T-cell (primary cell): ENCODE data around the gene RARB. TPM values are rescaled to one million over a fixed set of nuclear protein-coding genes. Genes with fewer than 3 reads are reported as not detected.

ENCODE experiments used
- ATAC-seq, 4 experiments: fragments of 200-7000 bp in 3 of 4; fragments of 150-1000 bp in 1 of 4; cut with Tn5 transposase; replicated peaks in 1 of 4; 1 replicate in 3 of 4; 2 replicates in 1 of 4; pipeline ENCODE4 v1.10.0; 2021; ENCODE audit warnings: moderate library complexity in 3 of 4, mild to moderate bottlenecking in 2 of 4, moderate number of reproducible peaks in 1 of 4
- CTCF ChIA-PET, 2 donors: fragments of 300-600 bp; sonication (Branson Sonifier 250); formaldehyde crosslinking; loops; one replicate each; lab custom pipeline; 2022; ENCODE audit warnings: antibody characterized with exemption in 2 of 2; lab: Charles Lee
- POLR2A ChIA-PET, 2 donors: fragments of 300-600 bp; sonication (Branson Sonifier 250); formaldehyde crosslinking; loops; one replicate each; lab custom pipeline; 2022; ENCODE audit warnings: antibody characterized with exemption in 2 of 2; lab: Charles Lee
- DNase-seq, 35 experiments: peaks; one replicate each; pipeline versions ENCODE4 v3.0.0 to v3.0.0-alpha.2; 2013 to 2023
- H3K27ac ChIP-seq: one replicate; pipeline ENCODE4 v1.5.1; 2013; ENCODE audit warnings: low read length
- H3K27me3 ChIP-seq, 2 experiments: replicated peaks in 1 of 2; 1 replicate in 1 of 2; 2 replicates in 1 of 2; pipeline versions ENCODE4 v1.6.1 to v1.7.0; 2013; ENCODE audit warnings: low read length in 1 of 2, mixed read lengths in 1 of 2; ENCODE audit not compliant: control insufficient read depth in 2 of 2, insufficient read depth in 2 of 2; ENCODE audit errors: extremely low read depth in 1 of 2
- H3K36me3 ChIP-seq, 2 donors: 1 replicate in 1 of 2; 2 replicates in 1 of 2; pipeline versions ENCODE4 v1.6.1 to v1.7.0; 2013; ENCODE audit warnings: low read length in 1 of 2; ENCODE audit not compliant: control insufficient read depth in 2 of 2, insufficient read depth in 1 of 2; ENCODE audit errors: extremely low read depth in 1 of 2
- H3K4me1 ChIP-seq, 2 experiments: 1 replicate in 1 of 2; 2 replicates in 1 of 2; pipeline versions ENCODE4 v1.6.1 to v1.7.0; 2013; ENCODE audit warnings: low read length in 2 of 2, mixed read lengths in 1 of 2; ENCODE audit not compliant: insufficient read depth in 2 of 2, control insufficient read depth in 1 of 2; ENCODE audit errors: extremely low read depth in 1 of 2
- H3K4me3 ChIP-seq, 2 donors: 1 replicate in 1 of 2; 2 replicates in 1 of 2; pipeline versions ENCODE4 v1.5.1 to v1.7.0; 2013; ENCODE audit warnings: mild to moderate bottlenecking in 2 of 2, low read length in 1 of 2, moderate library complexity in 1 of 2; ENCODE audit not compliant: control insufficient read depth in 1 of 2; ENCODE audit errors: extremely low read depth in 1 of 2
- H3K9me3 ChIP-seq: 2 replicates; pipeline ENCODE4 v1.7.0; 2013
- H3K27ac Mint-ChIP-seq, 2 donors: one replicate each; pipeline ENCODE4 v1.8.0; 2020 to 2021; ENCODE audit warnings: mild to moderate bottlenecking in 2 of 2, mixed read lengths in 2 of 2
- H3K27me3 Mint-ChIP-seq, 2 donors: one replicate each; pipeline ENCODE4 v1.8.0; 2021 to 2022; ENCODE audit warnings: mixed read lengths in 2 of 2
- H3K36me3 Mint-ChIP-seq: one replicate; pipeline ENCODE4 v1.8.0; 2021; ENCODE audit warnings: mixed read lengths
- H3K4me1 Mint-ChIP-seq, 3 donors: one replicate each; pipeline ENCODE4 v1.8.0; 2020 to 2022; ENCODE audit warnings: mixed read lengths in 3 of 3, mild to moderate bottlenecking in 1 of 3
- H3K4me3 Mint-ChIP-seq, 3 donors: one replicate each; pipeline ENCODE4 v1.8.0; 2020 to 2022; ENCODE audit warnings: mild to moderate bottlenecking in 3 of 3, mixed read lengths in 3 of 3, moderate library complexity in 3 of 3
- H3K9me3 Mint-ChIP-seq, 3 donors: one replicate each; pipeline ENCODE4 v1.8.0; 2020 to 2022; ENCODE audit warnings: mixed read lengths in 3 of 3
- WGBS: methylation state at CpG from one replicate; pipeline ENCODE4 v1.1.5; 2013; ENCODE audit warnings: missing lambda C conversion rate; ENCODE audit not compliant: insufficient coverage; 5-methylcytosine and 5-hydroxymethylcytosine counted together
- total RNA-seq, 35 experiments: library from RNA in 6 of 35; stranded (reverse) in 6 of 35; fragments of 120-200 nt in 1 of 35; gene quantifications; one replicate each; pipeline versions ENCODE4 v1.2.1 to v1.2.4 and lab custom pipeline; 2013 to 2026

The RARB gene
- total RNA-seq, 5 donors from 2014 or later (not counting 1 experiment from before 2014, with no cell fraction given) = not detected

DNA sequence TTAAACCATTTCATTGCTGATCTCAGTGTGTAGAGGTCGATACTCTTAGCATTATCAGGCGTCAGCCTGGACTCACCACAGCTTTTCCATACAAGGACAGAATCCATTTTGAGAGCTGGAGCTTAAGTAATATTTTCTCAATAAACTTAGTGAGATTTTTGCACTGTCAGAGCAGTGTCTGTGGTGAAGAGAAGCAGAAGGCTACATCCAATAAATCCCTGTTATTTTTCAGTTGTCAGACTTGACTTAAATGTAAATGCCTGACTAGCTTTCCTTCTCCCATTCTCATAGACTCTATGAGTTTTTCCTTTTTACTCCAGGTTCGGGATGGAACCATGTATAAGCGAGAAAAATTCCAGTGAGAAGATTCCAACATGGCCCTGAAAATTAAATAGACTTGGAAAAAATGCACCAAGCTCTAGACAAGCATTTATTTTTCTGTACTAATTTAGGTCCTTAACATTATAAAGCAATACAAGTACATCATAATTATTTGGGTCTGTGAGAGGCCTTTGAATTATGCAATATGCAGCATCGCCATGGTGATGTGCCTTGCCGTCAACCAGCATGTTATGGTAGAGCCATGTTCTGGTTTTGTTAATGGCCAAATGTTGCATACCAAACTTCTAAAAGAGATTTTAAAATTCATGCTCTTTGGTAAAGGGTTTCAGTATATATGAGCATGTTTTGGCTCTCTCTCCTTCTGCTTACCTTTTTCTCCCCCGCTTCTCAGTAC, 62.0 kb downstream of the RARB start:
- ChIA-PET POLR2A (no interaction called here), CTCF (no interaction called here)
- no peaks in the 10 kb centered on the region for H3K4me1 Mint-ChIP-seq
- DNase-seq (no peak), ATAC-seq (no peak)
- H3K4me3 ChIP-seq = no peak overlapping the region
- H3K9me3 ChIP-seq = no peaks in the 10 kb centered on the region
- no peaks in the 10 kb centered on the region for H3K4me1 ChIP-seq
- H3K27me3 Mint-ChIP-seq = no peaks in the 10 kb centered on the region
- no peak overlapping the region for H3K27ac ChIP-seq
- H3K9me3 Mint-ChIP-seq = peaks cover 5 to 36% (median 27%) of the 10 kb centered on the region in 3 donors
- H3K27me3 ChIP-seq = no peaks in the 10 kb centered on the region
- no peaks in the 10 kb centered on the region for H3K36me3 Mint-ChIP-seq
- no CpG with 5 or more reads among the region's 7 CpGs for WGBS
- no peak overlapping the region for H3K27ac Mint-ChIP-seq
- H3K36me3 ChIP-seq = no peaks in the 10 kb centered on the region
- no peak overlapping the region for H3K4me3 Mint-ChIP-seq

DNA sequence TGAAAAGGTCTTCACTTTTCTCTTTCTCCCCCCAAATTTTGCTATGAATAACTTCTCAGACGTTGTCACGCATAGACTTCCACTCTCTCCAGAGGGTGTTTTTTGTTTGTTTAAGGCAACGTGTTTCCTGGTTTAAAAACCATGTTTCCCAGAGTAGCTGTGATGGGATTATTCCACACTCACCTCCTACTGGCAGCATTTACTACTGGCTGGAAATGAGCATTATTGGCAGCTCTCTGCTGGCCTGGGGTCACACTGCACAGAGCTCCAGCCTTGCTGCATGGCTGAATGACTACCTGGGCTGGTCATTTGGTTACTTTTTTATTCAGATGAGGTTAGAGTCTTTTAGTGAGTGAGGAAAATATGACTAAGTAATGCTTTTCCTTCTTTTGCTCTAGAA, 65.2 kb downstream of the RARB start:
- ChIA-PET CTCF (no interaction called here), POLR2A (no interaction called here)
- H3K27ac Mint-ChIP-seq = no peak overlapping the region
- no peak overlapping the region for H3K4me3 Mint-ChIP-seq
- peaks cover 0 to 3% of the 10 kb centered on the region in 2 donors for H3K27me3 Mint-ChIP-seq
- no peaks in the 10 kb centered on the region for H3K4me1 Mint-ChIP-seq
- Histone ChIP-seq H3K9me3 (no peaks in the 10 kb centered on the region), H3K36me3 (no peaks in the 10 kb centered on the region), H3K27ac (no peak overlapping the region), H3K27me3 (no peaks in the 10 kb centered on the region), H3K4me1 (no peaks in the 10 kb centered on the region), H3K4me3 (no peak overlapping the region)
- no peaks in the 10 kb centered on the region for H3K36me3 Mint-ChIP-seq
- no peak for DNase-seq
- no peak for ATAC-seq
- peaks cover 16 to 55% (median 36%) of the 10 kb centered on the region in 3 donors for H3K9me3 Mint-ChIP-seq
- 20% methylated on average over 1 of the region's 3 CpGs for WGBS

DNA sequence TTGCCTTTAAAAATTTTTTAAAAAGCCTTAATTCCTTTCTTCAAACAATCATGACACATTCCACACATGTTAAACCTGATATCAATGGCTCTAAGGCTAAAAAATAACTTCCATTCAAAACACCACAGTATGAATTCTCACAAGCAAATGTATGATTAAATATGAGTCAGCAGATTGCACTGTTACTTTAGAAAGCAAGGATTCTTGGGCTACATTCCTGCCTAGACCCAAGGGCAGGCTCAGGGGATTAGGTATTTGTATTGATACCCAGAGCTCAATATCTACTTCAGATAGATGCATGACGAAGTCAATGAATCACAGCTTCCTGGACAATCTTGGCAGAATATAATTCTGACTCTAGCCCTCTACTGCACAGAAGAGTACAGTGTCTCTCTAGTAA, 65.7 kb downstream of the RARB start:
- no peak overlapping the region for H3K4me3 Mint-ChIP-seq
- H3K27me3 Mint-ChIP-seq = peaks cover 0 to 3% of the 10 kb centered on the region in 2 donors
- H3K4me1 Mint-ChIP-seq = no peaks in the 10 kb centered on the region
- H3K9me3 Mint-ChIP-seq = peaks cover 16 to 55% (median 36%) of the 10 kb centered on the region in 3 donors
- ATAC-seq (no peak), DNase-seq (no peak)
- H3K4me1 ChIP-seq = no peaks in the 10 kb centered on the region
- H3K36me3 Mint-ChIP-seq = no peaks in the 10 kb centered on the region
- H3K4me3 ChIP-seq = no peak overlapping the region
- no peaks in the 10 kb centered on the region for H3K36me3 ChIP-seq
- H3K27ac ChIP-seq = no peak overlapping the region
- H3K27ac Mint-ChIP-seq = no peak overlapping the region
- ChIA-PET POLR2A (no interaction called here), CTCF (no interaction called here)
- no peaks in the 10 kb centered on the region for H3K27me3 ChIP-seq
- WGBS = 67% methylated on average over 1 of the region's 1 CpG
- no peaks in the 10 kb centered on the region for H3K9me3 ChIP-seq

DNA sequence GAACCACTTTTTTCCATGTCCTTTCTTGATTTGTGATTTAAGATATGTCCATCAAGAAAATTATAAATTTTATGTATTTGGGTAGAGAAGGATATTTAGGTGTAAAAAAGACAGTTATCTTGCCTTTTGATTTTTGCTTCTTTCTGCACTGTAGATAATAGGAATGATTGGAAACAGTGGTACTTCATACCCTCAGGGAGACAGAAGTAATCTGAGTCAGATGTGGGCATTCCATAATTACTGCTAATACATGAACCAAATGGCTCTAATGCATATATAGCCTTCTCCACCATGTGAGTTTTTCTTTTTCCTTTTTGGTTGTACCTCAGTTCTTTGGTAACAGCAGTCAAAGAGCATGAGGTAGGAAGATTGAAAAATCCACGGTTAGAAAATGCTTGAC, 67.2 kb downstream of the RARB start:
- no peaks in the 10 kb centered on the region for H3K4me1 Mint-ChIP-seq
- no peak overlapping the region for H3K27ac ChIP-seq
- no peak overlapping the region for H3K27ac Mint-ChIP-seq
- H3K4me3 Mint-ChIP-seq = no peak overlapping the region
- peaks cover 19 to 54% (median 36%) of the 10 kb centered on the region in 3 donors for H3K9me3 Mint-ChIP-seq
- DNase-seq = no peak
- ChIA-PET CTCF (no interaction called here), POLR2A (no interaction called here)
- no peaks in the 10 kb centered on the region for H3K36me3 ChIP-seq
- no CpG with 5 or more reads among the region's 1 CpG for WGBS
- H3K9me3 ChIP-seq = no peaks in the 10 kb centered on the region
- no peak for ATAC-seq
- H3K36me3 Mint-ChIP-seq = no peaks in the 10 kb centered on the region
- peaks cover 0 to 3% of the 10 kb centered on the region in 2 donors for H3K27me3 Mint-ChIP-seq
- no peaks in the 10 kb centered on the region for H3K27me3 ChIP-seq
- H3K4me3 ChIP-seq = no peak overlapping the region
- H3K4me1 ChIP-seq = no peaks in the 10 kb centered on the region

DNA sequence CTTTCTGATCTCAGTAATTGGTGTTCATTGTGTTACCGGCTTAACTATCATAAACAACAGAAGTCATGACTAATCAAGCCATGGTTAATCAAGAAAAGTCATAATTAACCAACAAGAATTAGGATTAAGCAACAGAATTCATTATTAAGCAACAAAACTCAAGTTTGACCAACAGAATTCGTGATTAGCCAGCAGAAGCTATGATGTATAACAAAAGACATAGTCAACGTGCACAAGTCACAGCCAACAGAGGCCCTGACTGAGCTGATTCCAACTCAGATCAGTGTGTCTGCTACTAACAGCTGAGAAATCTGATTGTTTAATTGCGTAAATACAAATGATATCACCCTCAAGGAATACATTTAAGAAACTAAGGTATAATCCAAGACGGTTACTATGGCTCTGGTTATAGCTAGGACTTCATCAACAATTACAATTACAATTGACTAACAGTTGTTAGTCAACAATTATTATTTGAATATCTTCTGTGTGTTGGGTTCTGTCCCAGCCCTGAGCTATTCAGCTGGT, 67.7 kb downstream of the RARB start:
- no peaks in the 10 kb centered on the region for H3K4me1 ChIP-seq
- Mint-ChIP-seq H3K27me3 (peaks cover 0 to 3% of the 10 kb centered on the region in 2 donors), H3K36me3 (no peaks in the 10 kb centered on the region), H3K4me3 (no peak overlapping the region), H3K27ac (no peak overlapping the region), H3K4me1 (no peaks in the 10 kb centered on the region), H3K9me3 (peaks cover 19 to 52% (median 36%) of the 10 kb centered on the region in 3 donors)
- ATAC-seq (no peak), DNase-seq (no peak)
- ChIA-PET CTCF (no interaction called here), POLR2A (no interaction called here)
- no peaks in the 10 kb centered on the region for H3K9me3 ChIP-seq
- WGBS = 89% methylated on average over 3 of the region's 5 CpGs
- H3K27ac ChIP-seq = no peak overlapping the region
- H3K36me3 ChIP-seq = no peaks in the 10 kb centered on the region
- H3K27me3 ChIP-seq = no peaks in the 10 kb centered on the region
- H3K4me3 ChIP-seq = no peak overlapping the region

DNA sequence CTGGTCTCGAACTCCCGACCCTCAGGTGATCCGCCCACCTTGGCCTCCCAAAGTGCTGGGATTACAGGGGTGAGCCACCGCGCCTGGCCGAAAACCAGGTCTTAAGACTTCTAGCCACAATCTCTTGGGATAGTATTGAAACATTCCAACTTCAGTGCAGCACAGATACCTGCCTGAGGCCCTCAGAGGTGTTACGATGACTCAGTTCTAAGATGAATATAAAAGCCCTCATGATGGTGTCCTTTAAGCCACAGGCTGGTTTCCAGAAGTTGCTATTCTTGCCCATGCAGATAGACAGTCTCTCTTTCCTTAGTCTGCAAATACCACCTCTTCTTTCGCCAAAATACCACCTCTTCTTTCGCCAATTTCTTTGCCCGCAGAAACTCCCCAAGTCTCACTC, 69.0 kb downstream of the RARB start:
- Histone ChIP-seq H3K4me3 (no peak overlapping the region), H3K4me1 (no peaks in the 10 kb centered on the region), H3K27ac (no peak overlapping the region), H3K36me3 (no peaks in the 10 kb centered on the region), H3K27me3 (peaks cover 0 to 3% of the 10 kb centered on the region in 2 experiments), H3K9me3 (no peaks in the 10 kb centered on the region)
- POLR2A ChIA-PET = no interaction called here
- Mint-ChIP-seq H3K9me3 (peaks cover 19 to 46% (median 34%) of the 10 kb centered on the region in 3 donors), H3K36me3 (no peaks in the 10 kb centered on the region), H3K27me3 (peaks cover 0 to 3% of the 10 kb centered on the region in 2 donors), H3K4me1 (no peaks in the 10 kb centered on the region), H3K4me3 (no peak overlapping the region), H3K27ac (no peak overlapping the region)
- CTCF ChIA-PET = no interaction called here
- WGBS = 94% methylated on average over 10 of the region's 10 CpGs
- ATAC-seq (no peak), DNase-seq (no peak)
